Activated T-cell treated with anti-CD3 and anti-CD28 coated beads, Interleukin-2, amount 50 U/mL, for 48 hours (primary cell): Measurements from ENCODE around the gene DLX3.

Experiments
- DNase-seq, 2 experiments: peaks; one replicate each; pipeline ENCODE4 v3.0.0-alpha.2; 2020

Gene DLX3

DNA sequence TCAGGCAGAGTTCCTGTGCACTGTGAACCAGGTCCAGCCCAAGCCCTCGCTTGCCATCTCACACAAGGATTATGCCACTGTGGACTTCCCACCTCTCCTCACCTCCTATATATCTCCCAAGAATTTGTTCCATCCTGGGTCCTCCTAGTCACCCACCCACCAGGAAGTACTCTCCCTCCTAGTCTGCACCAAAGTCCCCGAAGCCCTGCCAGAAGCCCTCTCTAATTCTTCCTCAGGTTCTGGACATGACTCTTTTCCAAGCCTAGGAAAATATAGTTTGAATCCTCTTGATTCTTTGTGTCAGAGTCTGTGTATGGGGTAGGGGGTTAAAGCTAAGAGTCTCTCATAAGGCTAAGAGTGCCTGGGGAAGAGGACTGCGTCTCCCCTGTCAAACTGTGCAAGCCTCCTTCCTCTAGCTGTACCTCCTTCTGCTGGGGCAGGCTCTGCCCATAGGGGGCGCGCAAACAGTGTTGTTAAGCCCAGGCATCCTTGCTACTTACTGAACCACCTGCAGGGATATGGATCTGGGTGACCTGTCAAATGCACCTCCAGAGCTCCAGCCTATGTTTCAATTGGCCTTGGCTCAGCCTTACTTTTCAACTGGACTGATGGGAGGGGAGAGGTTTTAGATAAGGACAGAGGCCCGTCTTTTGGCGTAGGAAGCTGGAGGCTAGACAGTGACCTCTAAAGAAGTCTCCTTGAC is 42.7 kb downstream of the DLX3 start:
- DNase-seq, result peak; percentile 89 to 90

- DNase-seq, result no peak
These were observed 43.5 kb downstream of the DLX3 start for GRCh38 chr17:49951362-49952082.

GRCh38 chr17:49949634-49950033 is 45.4 kb downstream of the DLX3 start:
- no peak for DNase-seq

- DNase-seq, result no peak
These were observed 48.0 kb downstream of the DLX3 start for GRCh38 chr17:49946964-49947584.

GRCh38 chr17:49946208-49946607 is 48.8 kb downstream of the DLX3 start:
- DNase-seq, result no peak

GRCh38 chr17:49944273-49944870 is 50.7 kb downstream of the DLX3 start:
- DNase-seq, result no peak

GRCh38 chr17:49942947-49943346 is 52.1 kb downstream of the DLX3 start:
- no peak for DNase-seq

DNA sequence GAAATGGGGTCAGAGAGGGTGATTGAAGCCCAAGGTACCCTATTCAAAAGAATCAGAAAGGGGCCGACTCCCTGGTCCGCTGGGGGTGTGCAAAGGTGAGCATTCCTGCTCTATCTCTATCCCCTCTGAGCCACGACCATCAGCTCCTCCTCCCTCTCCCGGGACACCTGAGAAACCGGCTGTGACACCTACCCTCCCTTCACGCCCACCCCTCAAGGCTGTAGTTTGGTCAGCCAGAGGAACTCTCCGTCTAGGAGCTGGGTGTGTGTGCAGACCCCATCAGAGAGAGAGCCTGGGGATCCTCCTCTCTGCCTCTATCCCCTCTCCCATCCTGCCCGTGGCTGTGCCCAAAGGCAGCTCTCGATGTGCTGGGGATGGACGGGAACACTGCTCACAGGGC is 53.6 kb downstream of the DLX3 start:
- DNase-seq, result no peak
